Measurements from ENCODE around the gene GLOD5. TPM values are rescaled to one million over a fixed set of nuclear protein-coding genes. Genes with fewer than 3 reads are reported as not detected.
"Not testable (repeated sequence)": the region's sequence is repeated elsewhere in the genome, so short reads cannot be mapped to it uniquely, and the experiment has no call there.

GLOD5 gene
- total RNA-seq, 1 experiment from 2014 or later, result not detected

- H3K79me1 ChIP-seq (ENCODE audit: insufficient read depth, low read depth, low read length, poor library complexity, severe bottlenecking), result no peaks in the 10 kb centered on the region
- no peak overlapping the region for H3K14ac ChIP-seq (ENCODE audit: insufficient read depth, low read length)
- no peaks in the 10 kb centered on the region for H3K79me2 ChIP-seq (ENCODE audit: insufficient read depth, low read length)
- no peak overlapping the region for H4K91ac ChIP-seq (ENCODE audit: insufficient read length, low read depth, low read length)
- H3K56ac ChIP-seq (ENCODE audit: insufficient read length, low read depth, low read length), result no peak overlapping the region
- no peaks in the 10 kb centered on the region for H3K4me1 ChIP-seq (ENCODE audit: insufficient read depth, low read length)
- no peak overlapping the region for H3K23ac ChIP-seq (ENCODE audit: insufficient read length, low read depth, low read length)
- no peak overlapping the region for H2BK12ac ChIP-seq (ENCODE audit: insufficient read length, low read depth, low read length)
- no peak overlapping the region for H3K4me2 ChIP-seq (ENCODE audit: insufficient read depth, insufficient read length, low read length)
- Mint-ChIP-seq H3K36me3 (ENCODE audit: insufficient read depth in 1 of 3, low read depth in 3 of 3) (peaks cover 15 to 52% (median 49%) of the 10 kb centered on the region in 3 experiments), H3K27ac (no peak overlapping the region), H3K4me1 (no peaks in the 10 kb centered on the region), H3K4me3 (no peak overlapping the region), H3K9me3 (peaks cover 59 to 80% of the 10 kb centered on the region in 2 experiments), H3K27me3 (ENCODE audit: low read depth) (peaks cover 3% of the 10 kb centered on the region)
- H3K18ac ChIP-seq (ENCODE audit: insufficient read length, low read depth, low read length), result no peak overlapping the region
- H2AFZ ChIP-seq (ENCODE audit: low read length), result no peak overlapping the region
- H3T11ph ChIP-seq (ENCODE audit: low read length), result no peak overlapping the region
- no peak for DNase-seq
- H4K20me1 ChIP-seq (ENCODE audit: control insufficient read depth, insufficient read depth, insufficient read length), result no peaks in the 10 kb centered on the region
- H4K5ac ChIP-seq (ENCODE audit: insufficient read length, low read depth, low read length), result no peak overlapping the region
- no peak overlapping the region for H3K4ac ChIP-seq (ENCODE audit: low read depth, low read length)
- no CpG with 5 or more reads among the region's 4 CpGs for WGBS (ENCODE audit: extremely low coverage, insufficient read length, low lambda C conversion rate)
- H3K9ac ChIP-seq (ENCODE audit: extremely low read depth, insufficient read length, low read length), result no peak overlapping the region
- TF ChIP-seq CTCF (conservative IDR thresholded peaks at IDR 0.05), result no peak
- H3K23me2 ChIP-seq (ENCODE audit: insufficient read length, low read depth, low read length, poor library complexity, severe bottlenecking), result no peaks in the 10 kb centered on the region
- no peaks in the 10 kb centered on the region for H3K27me3 ChIP-seq (ENCODE audit: insufficient read depth, low read length)
- no peak overlapping the region for H2BK20ac ChIP-seq (ENCODE audit: low read depth, low read length, poor library complexity, severe bottlenecking)
- no peak overlapping the region for H2BK15ac ChIP-seq (ENCODE audit: low read depth, low read length)
- peaks cover 29% of the 10 kb centered on the region for H3K9me3 ChIP-seq (ENCODE audit: control insufficient read depth, low read depth, low read length)
- H2BK120ac ChIP-seq (ENCODE audit: low read depth, low read length, poor library complexity, severe bottlenecking), result no peak overlapping the region
- H3K27ac ChIP-seq (ENCODE audit: insufficient read length, low read depth, low read length), result no peak overlapping the region
- no peak overlapping the region for H2BK5ac ChIP-seq (ENCODE audit: insufficient read length, low read length)
- no peak overlapping the region for H2AK5ac ChIP-seq (ENCODE audit: insufficient read length, low read length)
- no peak overlapping the region for H4K8ac ChIP-seq (replicated peaks; ENCODE audit: insufficient read length, low read depth, low read length)
These were observed 57.3 kb downstream of the GLOD5 start for GRCh38 chrX:48818866-48819265.

GRCh38 chrX:48819394-48819793, 57.8 kb downstream of the GLOD5 start:
- H2BK120ac ChIP-seq (ENCODE audit: low read depth, low read length, poor library complexity, severe bottlenecking); H3K14ac ChIP-seq (ENCODE audit: insufficient read depth, low read length); H2BK12ac ChIP-seq (ENCODE audit: insufficient read length, low read depth, low read length); H3K23me2 ChIP-seq (ENCODE audit: insufficient read length, low read depth, low read length, poor library complexity, severe bottlenecking); H4K20me1 ChIP-seq (ENCODE audit: control insufficient read depth, insufficient read depth, insufficient read length); H3K56ac ChIP-seq (ENCODE audit: insufficient read length, low read depth, low read length); H3K27me3 Mint-ChIP-seq (ENCODE audit: low read depth); H2BK5ac ChIP-seq (ENCODE audit: insufficient read length, low read length); H4K5ac ChIP-seq (ENCODE audit: insufficient read length, low read depth, low read length); H4K8ac ChIP-seq (replicated peaks; ENCODE audit: insufficient read length, low read depth, low read length); H4K91ac ChIP-seq (ENCODE audit: insufficient read length, low read depth, low read length); H3K4ac ChIP-seq (ENCODE audit: low read depth, low read length); H3K79me2 ChIP-seq (ENCODE audit: insufficient read depth, low read length); H2BK20ac ChIP-seq (ENCODE audit: low read depth, low read length, poor library complexity, severe bottlenecking); H3K79me1 ChIP-seq (ENCODE audit: insufficient read depth, low read depth, low read length, poor library complexity, severe bottlenecking); H2BK15ac ChIP-seq (ENCODE audit: low read depth, low read length); H3K4me2 ChIP-seq (ENCODE audit: insufficient read depth, insufficient read length, low read length); H3T11ph ChIP-seq (ENCODE audit: low read length); DNase-seq; H2AK5ac ChIP-seq (ENCODE audit: insufficient read length, low read length); H3K4me1 ChIP-seq (ENCODE audit: insufficient read depth, low read length); H3K4me3 Mint-ChIP-seq; H3K27ac ChIP-seq (ENCODE audit: insufficient read length, low read depth, low read length); H2AFZ ChIP-seq (ENCODE audit: low read length); H3K4me1 Mint-ChIP-seq; H3K18ac ChIP-seq (ENCODE audit: insufficient read length, low read depth, low read length); H3K23ac ChIP-seq (ENCODE audit: insufficient read length, low read depth, low read length); H3K9ac ChIP-seq (ENCODE audit: extremely low read depth, insufficient read length, low read length); H3K27ac Mint-ChIP-seq; H3K27me3 ChIP-seq (ENCODE audit: insufficient read depth, low read length): not testable (repeated sequence)
- no CpG with 5 or more reads among the region's 9 CpGs for WGBS (ENCODE audit: extremely low coverage, insufficient read length, low lambda C conversion rate)
- H3K9me3 ChIP-seq (ENCODE audit: control insufficient read depth, low read depth, low read length), result peaks cover 29% of the 10 kb centered on the region
- Mint-ChIP-seq H3K9me3 (peaks cover 55 to 80% of the 10 kb centered on the region in 2 experiments), H3K36me3 (ENCODE audit: insufficient read depth in 1 of 3, low read depth in 3 of 3) (peaks cover 12 to 53% (median 49%) of the 10 kb centered on the region in 3 experiments)

All from H9 (cell line).